Measurements from ENCODE around the gene B4GALT2. TPM values are rescaled to one million over a fixed set of nuclear protein-coding genes. Genes with fewer than 3 reads are reported as not detected.

B4GALT2 gene
- total RNA-seq, 1 experiment from 2014 or later = 66.2 TPM

DNA sequence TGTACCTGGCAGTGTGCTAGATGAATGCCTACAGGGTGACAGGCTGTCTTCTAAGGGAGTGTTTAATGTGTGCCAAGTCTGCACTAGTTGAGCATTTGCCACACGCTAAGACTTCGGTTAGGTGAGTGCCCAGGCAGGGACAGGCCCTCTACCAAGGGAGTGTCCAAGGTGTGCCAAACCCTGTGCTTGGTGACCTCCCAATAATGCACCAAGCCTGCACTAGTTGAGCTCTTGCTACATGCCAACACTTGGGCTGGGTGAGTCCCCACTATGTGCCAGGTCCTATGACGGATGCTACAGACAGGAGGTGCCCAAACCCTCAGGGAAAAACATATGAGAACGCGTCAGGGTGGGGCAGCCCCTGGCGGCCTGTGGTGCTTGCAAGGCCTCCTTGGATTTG lies 41.5 kb downstream of the B4GALT2 start:
- no peak overlapping the region for H3K27ac ChIP-seq
- no peak overlapping the region for H3K4me3 ChIP-seq
- H3K9me3 ChIP-seq (ENCODE audit: insufficient read depth, low read depth) = no peaks in the 10 kb centered on the region
- peaks cover 29% of the 10 kb centered on the region for H4K20me1 ChIP-seq (ENCODE audit: insufficient read depth)
- no peak overlapping the region for H2AFZ ChIP-seq
- POLR2A ChIA-PET (ENCODE audit: unreplicated experiment) = no interaction called here
- peaks cover 20% of the 10 kb centered on the region for H3K4me1 ChIP-seq (replicated peaks; ENCODE audit: insufficient read depth)
- no peak for DNase-seq
- H3F3A ChIP-seq (ENCODE audit: insufficient read depth, low read depth) = peaks cover 21% of the 10 kb centered on the region
- CTCF ChIA-PET = no interaction called here
- intact Hi-C loops (cut with micrococcal nuclease; ENCODE audit: unreplicated experiment) = no loop called here
- BruUV-seq (replicated peaks) = no TSS peak
- no peaks in the 10 kb centered on the region for H3K27me3 ChIP-seq (ENCODE audit: insufficient read depth, low read depth)
- no peak overlapping the region for H3K4me2 ChIP-seq
- H3K36me3 ChIP-seq (ENCODE audit: low read depth) = peaks cover 48% of the 10 kb centered on the region
- no peaks in the 10 kb centered on the region for H3K9me2 ChIP-seq (ENCODE audit: insufficient read depth)
- no peak for TF ChIP-seq EZH2 (IDR thresholded peaks at IDR 0.05; ENCODE audit: low read depth)
- peaks cover 9% of the 10 kb centered on the region for H3K79me2 ChIP-seq (ENCODE audit: low read depth)

DNA sequence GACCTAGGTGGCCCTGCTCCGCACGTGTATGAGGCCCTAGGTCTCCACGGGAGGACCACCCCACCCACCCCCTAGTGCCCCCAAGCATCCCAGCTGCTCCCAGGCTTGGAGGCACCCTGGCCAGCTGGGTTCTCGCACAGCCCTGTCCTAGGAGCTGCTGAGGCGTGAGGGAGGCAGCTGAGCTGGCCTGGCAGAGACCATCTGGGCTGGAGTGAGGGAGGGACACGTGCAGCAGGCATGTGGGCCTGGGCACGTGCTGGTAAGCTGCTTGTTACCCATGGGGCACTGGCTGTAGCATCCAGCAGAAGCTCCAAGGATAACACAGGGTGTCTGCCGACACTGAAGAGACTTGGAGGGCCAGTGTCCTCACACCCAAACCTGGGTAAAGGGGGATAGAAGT lies 42.1 kb downstream of the B4GALT2 start:
- H4K20me1 ChIP-seq (ENCODE audit: insufficient read depth) = peaks cover 28% of the 10 kb centered on the region
- peaks cover 28% of the 10 kb centered on the region for H3F3A ChIP-seq (ENCODE audit: insufficient read depth, low read depth)
- BruUV-seq (replicated peaks) = no TSS peak
- no peak overlapping the region for H3K4me2 ChIP-seq
- no peak overlapping the region for H3K27ac ChIP-seq
- H2AFZ ChIP-seq = no peak overlapping the region
- TF ChIP-seq, protein P1, sequence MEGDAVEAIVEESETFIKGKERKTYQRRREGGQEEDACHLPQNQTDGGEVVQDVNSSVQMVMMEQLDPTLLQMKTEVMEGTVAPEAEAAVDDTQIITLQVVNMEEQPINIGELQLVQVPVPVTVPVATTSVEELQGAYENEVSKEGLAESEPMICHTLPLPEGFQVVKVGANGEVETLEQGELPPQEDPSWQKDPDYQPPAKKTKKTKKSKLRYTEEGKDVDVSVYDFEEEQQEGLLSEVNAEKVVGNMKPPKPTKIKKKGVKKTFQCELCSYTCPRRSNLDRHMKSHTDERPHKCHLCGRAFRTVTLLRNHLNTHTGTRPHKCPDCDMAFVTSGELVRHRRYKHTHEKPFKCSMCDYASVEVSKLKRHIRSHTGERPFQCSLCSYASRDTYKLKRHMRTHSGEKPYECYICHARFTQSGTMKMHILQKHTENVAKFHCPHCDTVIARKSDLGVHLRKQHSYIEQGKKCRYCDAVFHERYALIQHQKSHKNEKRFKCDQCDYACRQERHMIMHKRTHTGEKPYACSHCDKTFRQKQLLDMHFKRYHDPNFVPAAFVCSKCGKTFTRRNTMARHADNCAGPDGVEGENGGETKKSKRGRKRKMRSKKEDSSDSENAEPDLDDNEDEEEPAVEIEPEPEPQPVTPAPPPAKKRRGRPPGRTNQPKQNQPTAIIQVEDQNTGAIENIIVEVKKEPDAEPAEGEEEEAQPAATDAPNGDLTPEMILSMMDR (conservative IDR thresholded peaks at IDR 0.05) = no peak
- no peak overlapping the region for H3K4me3 ChIP-seq
- H3K79me2 ChIP-seq (ENCODE audit: low read depth) = peaks cover 12% of the 10 kb centered on the region
- no peak for DNase-seq
- H3K9me2 ChIP-seq (ENCODE audit: insufficient read depth) = no peaks in the 10 kb centered on the region
- intact Hi-C loops (cut with micrococcal nuclease; ENCODE audit: unreplicated experiment) = no loop called here
- H3K4me1 ChIP-seq (replicated peaks; ENCODE audit: insufficient read depth) = peaks cover 27% of the 10 kb centered on the region
- H3K36me3 ChIP-seq (ENCODE audit: low read depth) = peaks cover 48% of the 10 kb centered on the region
- ChIA-PET POLR2A (ENCODE audit: unreplicated experiment) (no interaction called here), CTCF (interaction anchor here (0.6 kb wide), 1 partner anchor 22 kb away, joined by 4 read pairs; no protein-coding TSS in a partner anchor)
- H3K27me3 ChIP-seq (ENCODE audit: insufficient read depth, low read depth) = no peaks in the 10 kb centered on the region
- no peaks in the 10 kb centered on the region for H3K9me3 ChIP-seq (ENCODE audit: insufficient read depth, low read depth)

DNA sequence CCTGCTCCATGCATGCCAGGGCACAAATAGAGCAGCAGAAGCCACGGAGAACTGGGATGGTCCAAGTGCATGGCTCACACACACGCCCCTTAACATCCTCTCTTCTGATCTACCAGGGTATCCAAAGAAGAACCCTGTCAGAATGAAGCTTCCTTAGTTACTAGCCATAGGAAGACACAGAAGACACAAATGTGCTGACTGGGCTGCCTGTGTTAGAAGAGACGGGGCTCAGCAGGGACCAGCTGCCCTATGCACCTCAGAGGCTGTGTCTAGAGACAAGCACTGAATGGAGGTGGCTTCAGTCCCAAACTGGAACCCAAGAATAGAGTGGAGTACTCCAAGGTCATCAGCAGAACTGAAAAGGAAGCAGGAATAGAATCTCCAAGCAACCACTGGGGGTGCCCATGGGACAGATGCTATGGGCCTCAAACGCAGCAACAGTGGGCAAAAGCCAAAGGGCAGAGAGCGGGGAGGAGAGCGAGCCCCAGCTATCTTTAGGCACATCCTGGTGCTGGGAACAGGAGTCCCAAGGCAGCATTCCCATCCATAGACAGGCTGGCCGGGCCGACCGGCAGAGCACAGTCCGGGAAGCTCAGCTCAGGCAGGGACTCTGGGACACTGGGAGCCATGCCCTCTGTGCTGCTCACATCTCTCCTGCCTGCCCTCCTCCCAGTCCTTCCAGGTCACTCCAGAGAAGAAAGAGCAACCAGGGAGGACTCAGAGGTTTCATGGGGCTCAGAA lies 42.7 kb downstream of the B4GALT2 start:
- no TSS peak for BruUV-seq (replicated peaks)
- CTCF ChIA-PET = interaction anchor here (0.6 kb wide), 1 partner anchor 23 kb away, joined by 4 read pairs; no protein-coding TSS in a partner anchor

More for the DNA sequence above, 42.7 kb downstream of the B4GALT2 start:
- no peak overlapping the region for H3K4me3 ChIP-seq
- intact Hi-C loops (cut with micrococcal nuclease; ENCODE audit: unreplicated experiment) = no loop called here
- peaks cover 18% of the 10 kb centered on the region for H3K79me2 ChIP-seq (ENCODE audit: low read depth)
- no peak for DNase-seq
- H3K4me1 ChIP-seq (replicated peaks; ENCODE audit: insufficient read depth) = peaks cover 33% of the 10 kb centered on the region
- POLR2A ChIA-PET (ENCODE audit: unreplicated experiment) = no interaction called here
- H3K4me2 ChIP-seq = no peak overlapping the region
- TF ChIP-seq, protein P1 (conservative IDR thresholded peaks at IDR 0.05) = no peak
- no peak for TF ChIP-seq EZH2 (IDR thresholded peaks at IDR 0.05; ENCODE audit: low read depth)
- H3K36me3 ChIP-seq (ENCODE audit: low read depth) = peaks cover 51% of the 10 kb centered on the region
- no peaks in the 10 kb centered on the region for H3K27me3 ChIP-seq (ENCODE audit: insufficient read depth, low read depth)
- no peaks in the 10 kb centered on the region for H3K9me3 ChIP-seq (ENCODE audit: insufficient read depth, low read depth)
- no peak overlapping the region for H3K27ac ChIP-seq
- no peak overlapping the region for H2AFZ ChIP-seq
- H3K9me2 ChIP-seq (ENCODE audit: insufficient read depth) = no peaks in the 10 kb centered on the region
- H3F3A ChIP-seq (ENCODE audit: insufficient read depth, low read depth) = peaks cover 34% of the 10 kb centered on the region
- H4K20me1 ChIP-seq (ENCODE audit: insufficient read depth) = peaks cover 28% of the 10 kb centered on the region
